ACC112 (cell line): Measurements from ENCODE around the gene TDRD6.
"Not testable (repeated sequence)": the region's sequence is repeated elsewhere in the genome, so short reads cannot be mapped to it uniquely, and the experiment has no call there.

ENCODE experiments used
- H2AFZ ChIP-seq: fragments of 200-600 bp; sonication (generic); one replicate; pipeline ENCODE4 v1.6.0; 2017; ENCODE audit warnings: antibody characterized with exemption, low read length; ENCODE audit not compliant: unreplicated experiment
- H3K27ac ChIP-seq: fragments of 200-600 bp; sonication (generic); 2 replicates; pipeline ENCODE4 v1.5.1; 2014; ENCODE audit warnings: low read depth, mild to moderate bottlenecking, antibody characterized with exemption, low read length, moderate library complexity
- H3K27me3 ChIP-seq: fragments of 200-600 bp; sonication (generic); 2 replicates; pipeline ENCODE4 v1.6.1; 2014; ENCODE audit warnings: mild to moderate bottlenecking, antibody characterized with exemption, low read length, moderate library complexity, mixed read lengths; ENCODE audit not compliant: insufficient read depth
- H3K36me3 ChIP-seq: fragments of 200-600 bp; sonication (generic); 2 replicates; pipeline ENCODE4 v1.6.1; 2016; ENCODE audit warnings: mild to moderate bottlenecking, antibody characterized with exemption, low read length, moderate library complexity, mixed read lengths; ENCODE audit not compliant: insufficient read depth
- H3K4me1 ChIP-seq: fragments of 200-600 bp; sonication (generic); one replicate; pipeline ENCODE4 v1.6.1; 2016; ENCODE audit warnings: low read length, mixed read lengths; ENCODE audit not compliant: insufficient read depth, unreplicated experiment, control insufficient read depth
- H3K4me3 ChIP-seq: fragments of 200-600 bp; sonication (generic); 2 replicates; pipeline ENCODE4 v1.5.1; 2014; ENCODE audit warnings: mild to moderate bottlenecking, low read depth, low read length
- H3K79me2 ChIP-seq: fragments of 200-600 bp; sonication (generic); one replicate; pipeline ENCODE4 v1.6.0; 2016; ENCODE audit warnings: low read length; ENCODE audit not compliant: control insufficient read depth, unreplicated experiment, insufficient read depth

Gene TDRD6

DNA sequence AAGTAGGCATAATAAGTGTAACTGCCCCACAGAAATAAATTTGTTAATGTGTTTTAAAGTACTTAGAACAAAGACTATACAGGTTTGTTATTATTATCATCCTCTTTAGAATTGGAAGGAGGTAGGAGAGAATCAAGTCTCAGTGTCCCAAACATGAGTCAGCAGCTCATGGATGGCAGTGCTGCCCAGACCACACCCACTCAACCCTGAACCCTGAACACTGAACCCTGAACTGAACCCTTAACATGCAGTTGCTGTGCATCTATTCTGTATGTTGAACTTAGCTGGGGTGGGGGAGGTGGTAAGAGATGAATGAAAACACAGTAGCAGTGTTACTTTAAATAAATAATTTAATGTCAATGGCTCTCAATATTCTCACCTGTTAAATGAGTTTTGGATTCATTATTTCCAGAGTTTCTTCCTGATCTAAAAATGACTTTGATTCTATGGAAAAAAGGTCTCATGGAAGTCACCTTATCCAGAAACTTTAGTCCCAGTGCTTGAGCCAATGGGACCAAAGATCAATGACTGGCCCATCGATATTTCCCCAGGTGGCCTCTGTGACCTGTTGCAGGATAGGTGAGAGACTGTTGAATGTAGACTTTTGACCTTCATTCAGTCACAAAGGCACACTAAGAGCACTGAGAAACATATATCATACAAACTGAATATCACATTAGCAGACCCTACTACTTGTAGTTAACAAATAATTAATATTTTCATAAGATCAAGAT, 55.9 kb downstream of the TDRD6 start:
- Histone ChIP-seq H2AFZ (no peak overlapping the region), H3K4me3 (no peak overlapping the region), H3K27ac (no peak overlapping the region), H3K27me3 (peaks cover 29% of the 10 kb centered on the region), H3K36me3 (no peaks in the 10 kb centered on the region), H3K79me2 (no peaks in the 10 kb centered on the region), H3K4me1 (no peaks in the 10 kb centered on the region)

DNA sequence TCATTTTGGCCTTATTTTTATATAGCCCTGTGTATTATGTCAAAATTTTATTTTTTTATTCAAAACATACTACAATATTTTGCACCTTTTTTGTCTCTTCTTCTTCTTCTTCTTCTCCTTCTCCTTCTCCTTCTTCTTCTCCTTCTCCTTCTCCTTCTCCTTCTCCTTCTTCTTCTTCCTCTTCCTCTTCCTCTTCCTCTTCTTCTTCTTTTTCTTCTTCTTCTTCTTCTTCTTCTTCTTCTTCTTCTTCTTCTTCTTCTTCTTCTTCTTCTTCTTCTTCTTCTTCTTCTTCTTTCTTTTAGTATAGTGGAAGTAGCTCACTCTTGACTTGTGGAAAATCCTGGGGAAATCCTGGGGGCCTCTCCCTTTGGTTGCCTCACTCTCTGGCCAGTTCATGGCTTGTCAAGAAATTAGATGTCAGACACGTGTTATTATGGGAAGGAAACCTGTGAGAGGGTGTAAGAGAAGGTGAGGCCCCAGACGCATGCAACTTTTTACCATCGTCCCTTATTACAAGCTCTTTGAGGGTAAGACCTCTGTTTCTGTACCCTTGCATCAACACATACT, 56.6 kb downstream of the TDRD6 start:
- H3K27me3 ChIP-seq = peaks cover 23% of the 10 kb centered on the region
- not testable (repeated sequence) for H3K4me3 ChIP-seq, H3K36me3 ChIP-seq, H3K79me2 ChIP-seq, H2AFZ ChIP-seq, H3K27ac ChIP-seq, H3K4me1 ChIP-seq

DNA sequence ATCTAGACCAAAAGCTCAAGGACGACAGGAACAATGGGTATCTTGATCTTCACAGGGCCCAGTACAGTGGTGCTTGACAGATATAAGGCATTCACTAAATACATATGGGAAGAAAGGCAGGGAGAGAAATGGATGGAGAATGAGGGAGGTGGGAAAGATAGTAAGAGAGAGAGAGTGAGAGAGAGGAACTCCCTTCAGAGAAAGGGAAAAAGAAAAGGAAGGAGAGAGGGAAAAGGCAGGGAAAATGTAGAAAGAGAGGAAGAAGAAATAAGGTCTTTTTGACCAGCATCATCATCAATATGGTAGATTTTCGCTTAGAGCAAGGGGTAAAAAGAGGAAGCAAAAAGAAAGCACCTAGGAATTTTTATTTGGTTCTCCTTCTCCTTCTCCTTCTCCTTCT, 58.3 kb downstream of the TDRD6 start:
- Histone ChIP-seq H3K27me3 (peaks cover 18% of the 10 kb centered on the region), H3K27ac (no peak overlapping the region), H3K36me3 (no peaks in the 10 kb centered on the region), H3K79me2 (no peaks in the 10 kb centered on the region), H3K4me1 (no peaks in the 10 kb centered on the region), H3K4me3 (no peak overlapping the region), H2AFZ (no peak overlapping the region)

DNA sequence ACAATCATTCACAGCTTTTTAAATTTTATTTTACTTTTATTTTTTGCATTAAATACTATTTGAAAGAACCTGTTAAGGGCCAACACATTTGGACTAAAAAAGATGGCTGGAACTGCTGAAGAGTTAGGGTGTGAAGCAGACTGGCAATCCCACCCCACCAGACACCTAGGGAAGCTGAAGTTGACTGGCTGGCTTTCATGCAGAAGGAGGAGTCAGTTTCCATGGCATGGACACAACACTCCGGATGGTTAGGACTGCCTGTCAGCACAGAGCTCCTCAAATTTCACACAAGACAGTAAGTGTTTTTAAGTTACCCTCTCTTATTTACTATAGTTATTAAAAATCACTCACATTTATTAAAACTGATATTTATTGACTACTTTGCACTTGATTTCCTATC, 59.0 kb downstream of the TDRD6 start, which contains the start of gene ANKRD66:
Gene ANKRD66, plus strand, starts transcription at position 238 of the 400 bp plus-strand sequence. CDS start 5,016 bp downstream, outside the sequence.
- Histone ChIP-seq H3K36me3 (no peaks in the 10 kb centered on the region), H2AFZ (no peak within 1 kb of the TSS), H3K27ac (no peak within 1 kb of the TSS), H3K79me2 (no peaks in the 10 kb centered on the region), H3K4me3 (no peak within 1 kb of the TSS), H3K27me3 (peaks cover 18% of the 10 kb centered on the region), H3K4me1 (no peaks in the 10 kb centered on the region)

DNA sequence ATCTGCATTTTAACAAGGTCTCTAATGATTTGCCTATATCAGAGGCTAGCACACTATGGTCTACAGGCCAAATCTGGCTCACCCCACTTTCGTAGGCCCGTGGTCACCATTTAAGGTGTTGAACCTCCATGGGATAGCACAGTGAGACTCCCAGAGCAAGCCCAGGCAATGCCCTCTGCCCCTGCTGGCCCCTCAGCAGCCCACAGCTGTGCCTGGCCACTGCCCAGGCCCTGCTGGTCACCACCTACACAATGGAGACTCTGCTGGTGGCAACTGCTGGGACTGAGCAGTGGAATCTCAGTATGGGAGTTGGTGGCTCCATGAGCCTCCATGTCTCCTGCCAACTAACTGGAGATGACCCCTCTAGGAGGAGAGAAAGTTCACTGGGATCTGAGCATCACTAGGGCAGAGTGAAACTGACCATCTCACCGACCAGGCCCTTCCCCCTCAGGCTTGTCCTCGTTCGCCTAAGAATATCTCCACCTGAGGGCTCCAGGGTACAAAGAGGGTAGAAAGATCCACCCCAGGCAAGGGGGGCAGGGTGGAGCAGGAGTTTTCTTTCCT, 61.3 kb downstream of the TDRD6 start:
- Histone ChIP-seq H3K4me3 (no peak overlapping the region), H2AFZ (no peak overlapping the region), H3K27ac (no peak overlapping the region)

DNA sequence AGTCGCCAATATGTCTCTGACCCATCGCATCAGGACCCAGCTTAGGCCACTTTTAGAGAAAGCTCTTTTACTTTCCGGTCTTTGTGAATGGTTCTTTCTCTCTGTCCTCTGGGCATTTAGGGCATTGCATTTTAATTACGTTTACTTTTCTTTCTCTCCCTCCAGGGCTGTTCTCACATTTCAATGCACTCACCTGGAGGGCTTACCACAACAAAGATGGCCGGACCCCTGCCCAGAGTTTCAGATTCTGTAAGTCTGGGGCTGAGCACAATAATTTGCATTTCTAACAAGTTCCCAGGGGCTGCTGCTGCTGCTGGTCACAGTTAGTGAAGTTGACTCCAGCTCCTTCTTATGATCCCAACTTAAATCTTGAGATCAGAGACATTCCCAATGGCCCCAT, 62.0 kb downstream of the TDRD6 start:
- H3K79me2 ChIP-seq = no peaks in the 10 kb centered on the region
- no peak overlapping the region for H3K27ac ChIP-seq
- H2AFZ ChIP-seq = no peak overlapping the region
- no peak overlapping the region for H3K4me3 ChIP-seq
- H3K4me1 ChIP-seq = no peaks in the 10 kb centered on the region
- H3K27me3 ChIP-seq = peaks cover 17% of the 10 kb centered on the region
- H3K36me3 ChIP-seq = no peaks in the 10 kb centered on the region

More for the DNA sequence above, 61.3 kb downstream of the TDRD6 start:
- Histone ChIP-seq H3K79me2 (no peaks in the 10 kb centered on the region), H3K27me3 (peaks cover 18% of the 10 kb centered on the region), H3K36me3 (no peaks in the 10 kb centered on the region), H3K4me1 (no peaks in the 10 kb centered on the region)

DNA sequence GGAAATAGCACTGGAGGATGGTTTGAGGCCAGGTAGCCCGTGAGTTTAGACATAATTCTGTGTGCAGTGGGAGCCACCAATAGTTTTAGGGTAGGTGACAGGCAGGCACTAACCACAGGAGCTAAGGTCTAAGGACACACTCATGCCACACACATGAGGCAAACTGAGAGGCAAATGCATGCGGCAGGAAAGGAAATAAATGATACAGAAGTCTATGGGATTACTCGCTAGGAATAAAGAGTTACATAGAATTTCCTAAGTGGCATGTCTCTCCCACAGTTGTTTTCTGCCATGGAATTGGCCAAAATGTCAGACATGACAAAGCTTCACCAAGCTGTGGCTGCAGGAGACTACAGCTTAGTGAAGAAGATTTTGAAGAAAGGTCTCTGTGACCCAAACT, 64.0 kb downstream of the TDRD6 start:
- no peaks in the 10 kb centered on the region for H3K36me3 ChIP-seq
- H3K4me1 ChIP-seq = peaks cover 7% of the 10 kb centered on the region
- H3K27ac ChIP-seq = no peak overlapping the region
- no peaks in the 10 kb centered on the region for H3K79me2 ChIP-seq
- H3K27me3 ChIP-seq = peaks cover 3% of the 10 kb centered on the region; the same call in 1 of the 2 replicates
- no peak overlapping the region for H2AFZ ChIP-seq
- no peak overlapping the region for H3K4me3 ChIP-seq
